CD4-positive, alpha-beta T cell treated with Interleukin-17A for 1 hour (primary cell): ENCODE data around the gene GJD3.

ENCODE experiments used
- DNase-seq: peaks from one replicate; pipeline ENCODE4 v3.0.0-alpha.2; 2020

Gene GJD3

DNA sequence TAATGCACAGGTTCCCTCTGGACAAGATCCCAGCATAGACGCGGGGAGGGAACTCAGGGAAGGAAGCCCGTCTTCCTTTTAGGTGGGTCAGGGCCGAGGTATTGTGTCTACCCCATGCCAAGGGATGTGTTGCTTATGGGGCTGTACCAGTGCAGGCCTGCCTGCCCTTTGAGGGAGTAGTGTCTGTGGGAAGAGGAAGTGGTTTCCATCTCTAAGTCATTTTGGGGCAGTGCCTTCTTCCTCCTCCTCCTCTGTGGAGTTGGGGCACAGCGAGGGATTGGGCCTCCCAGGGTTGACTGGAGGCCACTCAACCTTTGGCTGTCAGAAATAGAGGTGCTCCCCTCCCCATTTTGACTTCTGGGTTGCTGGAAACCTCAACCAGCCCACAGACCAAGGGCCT is 26.5 kb downstream of the GJD3 start:
- peak; percentile 39 for DNase-seq

DNA sequence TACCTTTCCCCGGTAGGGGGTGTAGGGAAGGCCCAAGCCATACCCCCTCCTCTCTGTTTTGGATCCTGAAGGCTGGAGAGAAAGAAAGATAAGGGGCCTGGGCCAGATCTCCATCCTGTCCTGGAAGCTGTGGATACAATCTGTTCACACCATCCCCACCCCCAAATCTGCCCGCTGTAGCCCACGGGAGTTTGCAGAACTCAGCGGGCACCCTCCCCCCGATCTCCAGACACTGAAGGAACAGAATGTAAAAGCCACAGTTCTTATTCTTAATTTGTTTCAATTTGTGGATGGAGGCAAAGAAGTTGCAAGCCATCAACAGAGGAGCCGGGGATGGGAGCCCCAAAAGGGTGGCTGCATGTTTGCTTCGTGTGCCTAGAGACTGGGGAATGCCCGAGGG is 27.2 kb downstream of the GJD3 start:
- DNase-seq, result no peak

DNA sequence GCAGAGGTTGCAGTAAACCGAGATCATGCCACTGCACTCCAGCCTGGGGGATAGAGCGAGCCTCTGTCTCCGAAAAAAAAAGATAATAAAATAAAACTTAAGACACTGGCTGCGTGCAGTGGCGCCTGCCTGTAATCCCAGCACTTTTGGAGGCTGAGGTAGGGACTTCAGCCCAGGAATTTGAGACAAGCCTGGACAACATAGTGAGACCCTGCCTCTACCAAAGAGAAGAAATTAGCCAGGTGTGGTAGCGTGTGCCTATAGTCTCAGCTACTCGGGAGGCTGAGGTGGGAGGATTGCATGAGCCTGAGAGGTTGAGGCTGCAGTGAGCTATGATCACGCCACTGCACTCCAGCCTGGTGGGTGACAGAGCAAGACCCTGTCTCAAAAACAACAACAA is 28.9 kb downstream of the GJD3 start:
- DNase-seq, result no peak

DNA sequence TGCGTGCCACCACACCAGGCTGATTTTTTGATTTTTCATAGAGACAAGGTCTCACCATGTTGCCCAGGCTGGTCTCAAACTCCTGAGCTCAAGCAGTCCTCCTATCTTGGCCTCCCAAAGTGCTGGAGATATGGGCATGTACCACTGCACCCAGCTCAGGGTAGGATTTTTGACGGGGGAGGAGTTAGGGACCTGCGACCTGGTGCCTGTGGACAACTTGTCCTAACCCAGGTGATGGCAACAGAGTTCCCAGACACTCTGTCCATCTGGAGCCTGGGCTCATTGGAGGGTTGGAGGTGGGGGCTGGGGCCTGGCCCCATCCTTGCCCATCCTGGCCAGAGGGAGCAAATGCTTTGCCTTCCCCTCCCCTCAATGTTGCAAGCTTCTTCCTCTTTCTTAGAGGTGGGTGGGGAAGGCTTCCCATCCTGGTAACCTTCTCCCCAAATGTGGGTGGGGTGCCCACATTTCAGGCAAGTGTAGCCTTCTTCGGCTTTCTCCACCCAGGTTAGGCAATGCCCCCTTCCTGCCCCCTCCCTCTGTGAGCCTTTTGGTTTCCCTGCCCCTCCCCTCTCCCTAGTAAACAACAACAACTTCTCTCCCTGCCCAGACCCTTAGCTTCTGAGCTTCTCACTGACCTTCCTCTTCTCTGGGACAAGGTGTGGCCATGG is 30.6 kb downstream of the GJD3 start:
- DNase-seq, result peak; percentile 37

DNA sequence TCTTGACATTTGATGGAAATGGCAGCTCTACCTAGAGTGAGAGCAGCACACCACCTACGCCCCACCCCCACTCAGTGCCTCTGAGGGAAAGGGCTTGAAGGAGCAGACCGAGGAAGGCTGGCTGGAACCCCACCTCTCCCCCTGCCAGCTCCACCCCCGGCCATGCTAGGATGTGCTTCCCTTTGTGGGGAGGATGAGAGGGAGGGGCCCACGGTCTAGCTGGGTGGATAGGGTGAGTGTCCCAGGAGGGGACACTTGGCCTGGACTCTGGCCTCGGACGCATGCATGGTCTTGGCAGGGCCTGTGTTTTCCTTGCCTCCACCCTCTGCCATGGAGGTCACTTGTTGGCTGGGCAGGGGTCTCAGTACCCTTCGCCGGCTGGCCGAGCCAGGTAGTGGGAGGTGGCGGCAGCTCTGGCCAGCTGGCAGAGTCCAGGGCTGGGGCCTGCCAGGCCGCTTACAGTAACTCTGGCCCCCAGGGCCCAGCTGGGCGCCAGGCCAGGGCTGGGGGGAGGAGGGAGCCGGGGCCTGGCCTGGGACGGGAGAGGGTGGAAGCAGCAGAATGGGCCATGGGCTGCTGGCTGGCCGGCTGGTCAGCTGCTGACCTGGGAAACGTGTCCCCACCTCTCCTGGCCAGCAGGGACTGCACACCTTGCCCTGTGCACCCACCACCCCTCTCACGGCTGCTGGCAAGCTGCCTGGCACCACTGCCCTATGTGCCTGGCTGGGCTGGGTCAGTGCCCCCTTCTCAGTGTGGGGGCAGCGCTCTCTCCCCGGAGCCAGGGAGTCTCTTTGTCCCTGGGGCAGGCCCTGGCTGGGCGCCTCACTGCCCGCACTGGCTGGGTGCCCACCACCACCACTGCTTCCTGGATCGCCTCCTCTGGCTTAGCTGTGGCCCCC is 32.5 kb downstream of the GJD3 start:
- DNase-seq, result no peak

DNA sequence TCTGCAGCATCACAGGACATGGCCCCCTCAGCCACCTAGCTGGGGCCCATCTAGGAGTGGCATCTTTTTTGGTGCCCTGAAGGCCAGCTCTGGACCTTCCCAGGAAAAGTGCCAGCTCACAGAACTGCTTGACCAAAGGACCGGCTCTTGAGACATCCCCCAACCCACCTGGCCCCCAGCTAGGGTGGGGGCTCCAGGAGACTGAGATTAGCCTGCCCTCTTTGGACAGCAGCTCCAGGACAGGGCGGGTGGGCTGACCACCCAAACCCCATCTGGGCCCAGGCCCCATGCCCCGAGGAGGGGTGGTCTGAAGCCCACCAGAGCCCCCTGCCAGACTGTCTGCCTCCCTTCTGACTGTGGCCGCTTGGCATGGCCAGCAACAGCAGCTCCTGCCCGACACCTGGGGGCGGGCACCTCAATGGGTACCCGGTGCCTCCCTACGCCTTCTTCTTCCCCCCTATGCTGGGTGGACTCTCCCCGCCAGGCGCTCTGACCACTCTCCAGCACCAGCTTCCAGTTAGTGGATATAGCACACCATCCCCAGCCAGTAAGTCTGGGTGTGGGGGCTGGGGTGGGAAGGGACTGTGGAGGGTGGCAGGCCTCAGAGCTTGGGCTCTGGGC is 33.6 kb downstream of the GJD3 start:
- no peak for DNase-seq

DNA sequence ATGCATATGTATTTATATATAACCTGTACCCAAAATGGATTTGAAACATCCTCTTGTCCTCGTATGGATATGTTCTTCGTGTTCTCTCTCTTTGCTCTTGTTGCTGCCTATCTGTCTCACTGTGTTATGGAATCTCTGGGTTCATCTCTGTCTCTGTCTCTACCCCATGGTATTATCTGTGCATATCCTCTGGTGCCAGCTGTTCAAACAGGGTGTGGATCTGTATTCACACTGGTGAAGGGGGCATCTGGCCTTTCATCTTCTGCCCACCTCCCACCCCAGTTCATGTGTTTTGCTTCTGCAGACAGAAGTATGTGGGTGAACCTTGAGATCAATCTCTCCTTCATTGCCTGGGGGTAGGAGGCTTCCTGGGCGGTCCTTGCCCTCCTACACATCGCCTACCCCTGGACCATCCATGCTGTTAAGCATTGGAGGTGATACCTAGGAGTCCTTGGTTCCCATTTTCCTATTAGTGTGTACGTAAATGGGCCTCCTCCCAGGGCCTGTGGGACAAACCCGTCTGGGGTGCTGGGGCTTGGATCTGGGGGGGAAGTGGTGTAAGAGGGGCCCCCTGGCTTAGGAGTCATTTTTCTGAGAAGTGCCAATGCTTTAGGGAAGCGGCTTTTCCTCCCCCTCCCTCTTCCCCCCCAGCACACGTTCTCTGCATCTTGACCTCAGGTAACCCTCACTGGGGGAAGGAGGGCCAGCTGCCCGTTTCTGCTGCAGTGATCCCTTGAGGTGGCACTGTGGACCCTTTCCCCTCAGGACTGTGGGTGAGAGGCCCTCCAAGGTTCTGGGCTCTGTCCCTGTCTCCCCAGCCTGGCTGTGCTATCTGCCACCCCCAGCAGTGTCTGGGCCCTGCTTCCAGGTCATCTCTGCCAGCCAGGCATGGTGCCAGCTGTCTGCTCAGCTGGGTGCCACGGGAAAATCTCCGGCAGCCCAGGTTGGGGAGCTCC is 34.4 kb downstream of the GJD3 start:
- DNase-seq, result peak; percentile 57

DNA sequence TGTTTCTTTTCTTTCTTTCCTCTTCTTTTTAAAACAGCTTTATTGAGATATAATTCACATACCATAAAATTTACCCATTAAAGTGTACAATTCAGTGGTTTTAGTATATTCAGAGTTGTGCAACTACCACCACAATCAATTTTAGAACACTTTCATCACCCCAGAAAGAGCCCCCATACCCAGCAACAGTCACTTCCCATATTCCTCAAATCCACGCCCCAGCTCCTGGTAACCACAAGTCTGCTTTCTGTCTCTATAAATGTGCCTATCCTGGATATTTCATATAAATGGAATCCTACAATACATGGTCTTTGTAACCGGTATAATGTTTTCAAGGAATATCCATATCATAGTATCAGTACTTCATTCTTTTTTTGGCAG is 36.2 kb downstream of the GJD3 start:
- DNase-seq, result no peak

DNA sequence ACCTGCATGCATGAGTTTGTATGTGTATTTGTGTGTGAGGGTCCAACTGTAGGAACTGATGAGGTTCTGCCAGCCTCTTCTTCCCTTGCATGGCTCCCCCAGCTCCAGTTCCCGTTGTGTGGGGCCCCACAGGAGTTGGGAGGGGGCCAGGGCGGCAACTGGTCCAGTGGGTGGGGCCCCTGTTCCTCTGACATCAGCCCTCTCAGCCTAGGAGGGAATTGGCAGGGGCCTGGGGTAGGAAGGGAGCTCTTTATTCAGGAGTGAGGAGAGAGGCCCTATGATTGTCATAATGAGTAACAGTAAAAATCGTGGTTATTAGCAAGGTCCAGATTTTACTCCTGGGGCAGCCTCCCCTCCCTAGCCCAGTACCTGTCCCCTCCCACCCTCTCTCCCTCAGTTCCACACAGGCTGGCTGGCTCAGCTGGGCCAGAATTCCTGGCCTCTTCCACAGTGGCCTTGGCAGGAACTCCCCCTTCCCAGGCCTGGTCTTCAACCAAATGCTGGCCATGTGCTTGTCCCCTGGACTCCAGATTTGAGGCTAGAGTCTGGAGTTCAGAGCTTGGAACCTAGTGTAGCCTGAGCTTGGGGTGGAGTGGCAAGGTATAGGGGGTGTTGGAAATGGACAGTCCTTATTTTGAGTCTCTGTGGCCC is 36.7 kb downstream of the GJD3 start:
- no peak for DNase-seq

DNA sequence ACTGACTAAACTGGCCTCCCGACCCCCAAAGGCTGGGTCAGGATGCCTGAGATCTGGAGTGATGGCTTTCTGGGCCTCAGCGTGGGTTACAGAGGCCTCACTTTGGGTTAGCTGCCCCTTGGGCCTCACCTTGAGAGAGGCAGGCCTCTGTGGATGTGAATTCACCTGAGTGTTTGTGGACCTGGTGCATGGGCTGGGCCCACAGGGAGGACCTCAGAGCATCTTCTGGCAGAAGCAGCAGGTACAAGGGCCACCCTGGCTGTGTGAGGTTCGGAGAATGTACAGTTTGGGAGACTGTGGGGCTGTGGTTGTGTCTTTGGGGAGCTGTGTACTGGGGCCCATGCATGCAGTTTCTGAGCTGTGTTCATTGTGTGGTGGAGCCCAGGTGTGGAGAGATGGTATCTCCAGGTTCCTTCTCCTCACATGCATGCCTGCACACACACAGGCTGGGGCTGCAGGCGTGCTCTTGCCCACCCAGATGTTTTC is 37.2 kb downstream of the GJD3 start:
- DNase-seq, result peak; percentile 39

DNA sequence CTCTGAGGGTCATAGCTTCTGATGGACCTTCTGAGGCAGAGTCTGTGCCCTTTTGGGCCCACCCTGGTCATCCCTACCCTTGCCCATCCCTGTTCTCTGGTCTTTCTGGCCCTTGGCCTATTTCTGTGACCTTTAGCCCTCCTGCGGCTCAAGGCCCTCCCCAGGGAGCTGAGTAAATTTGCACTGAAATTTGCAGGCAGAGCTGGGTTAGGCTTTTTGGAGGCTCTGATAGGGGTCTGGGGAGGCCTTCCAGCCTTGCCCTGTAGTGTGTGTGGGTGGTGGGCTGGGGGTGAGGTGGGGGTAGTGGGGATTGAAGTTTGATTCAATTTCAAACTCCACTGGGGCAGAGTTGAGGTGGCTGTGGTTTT is 37.7 kb downstream of the GJD3 start:
- no peak for DNase-seq

DNA sequence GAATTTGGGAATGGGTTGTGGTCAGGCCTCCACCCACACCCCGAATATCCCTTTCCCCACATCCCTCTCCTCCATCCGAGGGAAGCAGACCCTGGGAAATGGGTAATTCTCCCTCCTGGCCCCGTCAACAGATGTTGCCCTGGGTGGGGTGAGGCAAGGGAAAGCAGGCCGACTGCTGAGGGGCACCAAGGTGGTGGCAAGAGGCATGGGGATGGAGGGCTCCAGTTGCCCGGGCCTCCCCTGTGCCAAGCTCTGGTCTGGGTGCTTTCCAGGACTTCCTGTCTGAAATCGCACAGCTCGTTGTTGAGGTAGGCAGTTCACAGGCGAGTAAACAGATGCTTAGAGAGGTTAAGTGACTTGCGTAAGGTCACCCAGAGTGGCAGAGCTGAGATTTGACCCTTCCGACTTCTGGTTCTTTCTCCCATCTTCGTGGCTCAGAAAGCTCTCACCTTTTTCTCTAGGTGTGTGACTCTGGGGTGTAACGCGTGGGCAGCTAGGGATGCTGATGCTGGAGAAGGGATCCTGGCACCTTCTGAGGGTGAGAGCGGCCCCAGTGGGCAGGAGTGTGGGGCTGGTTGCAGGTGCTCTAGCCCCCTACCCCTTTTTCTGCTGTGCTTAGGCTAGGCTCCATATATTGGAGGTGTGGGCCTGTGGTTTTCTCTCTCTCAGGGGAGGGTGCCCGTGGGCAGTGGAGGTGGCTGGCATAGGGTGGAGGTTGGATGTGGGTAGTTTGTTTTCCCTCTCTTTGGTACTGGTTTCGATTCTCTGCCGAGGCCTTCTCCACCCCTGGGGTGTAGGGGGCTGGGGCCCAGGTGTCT is 38.3 kb downstream of the GJD3 start:
- peak; percentile 86 for DNase-seq

DNA sequence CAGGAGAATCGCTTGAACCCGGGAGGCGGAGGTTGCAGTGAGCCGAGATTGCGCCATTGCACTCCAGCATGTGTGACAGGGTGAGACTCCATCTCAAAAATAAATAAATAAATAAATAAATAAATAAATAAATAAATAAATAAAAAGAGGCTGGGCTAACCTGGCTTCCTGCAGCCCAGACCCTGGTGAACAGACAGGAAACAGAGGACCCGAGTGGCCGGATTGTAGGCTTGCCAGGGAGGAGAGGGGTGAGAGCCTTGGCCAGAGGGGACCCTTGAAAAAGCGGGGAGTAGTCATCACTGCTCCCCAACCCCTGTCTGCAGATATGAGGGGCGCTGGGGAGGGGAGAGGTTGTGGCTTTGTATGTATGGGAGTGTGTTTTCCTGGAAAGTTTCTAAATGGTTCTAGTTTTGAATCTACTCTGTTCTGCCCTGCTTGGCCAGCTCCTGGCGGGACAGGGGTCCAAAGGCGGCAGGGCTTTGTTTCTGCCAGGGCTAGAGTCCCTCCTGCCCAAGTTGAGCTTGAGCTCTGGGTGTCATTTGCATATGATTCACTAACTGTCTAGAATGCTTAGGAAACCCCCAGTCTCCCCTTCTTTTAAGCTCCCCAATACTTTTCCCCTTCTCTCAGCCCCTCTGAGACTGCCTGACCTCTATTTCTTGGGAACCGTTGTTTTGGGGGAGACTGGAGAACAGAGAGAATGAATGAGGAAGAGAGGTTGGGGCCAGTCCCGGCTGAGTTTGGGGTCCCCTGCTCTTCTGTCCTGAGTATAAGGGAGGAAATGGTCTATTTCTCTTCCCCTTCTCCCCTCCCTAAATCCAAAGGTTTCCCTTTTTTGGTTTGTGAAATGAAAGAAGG is 39.2 kb downstream of the GJD3 start:
- DNase-seq, result peak; percentile 73

DNA sequence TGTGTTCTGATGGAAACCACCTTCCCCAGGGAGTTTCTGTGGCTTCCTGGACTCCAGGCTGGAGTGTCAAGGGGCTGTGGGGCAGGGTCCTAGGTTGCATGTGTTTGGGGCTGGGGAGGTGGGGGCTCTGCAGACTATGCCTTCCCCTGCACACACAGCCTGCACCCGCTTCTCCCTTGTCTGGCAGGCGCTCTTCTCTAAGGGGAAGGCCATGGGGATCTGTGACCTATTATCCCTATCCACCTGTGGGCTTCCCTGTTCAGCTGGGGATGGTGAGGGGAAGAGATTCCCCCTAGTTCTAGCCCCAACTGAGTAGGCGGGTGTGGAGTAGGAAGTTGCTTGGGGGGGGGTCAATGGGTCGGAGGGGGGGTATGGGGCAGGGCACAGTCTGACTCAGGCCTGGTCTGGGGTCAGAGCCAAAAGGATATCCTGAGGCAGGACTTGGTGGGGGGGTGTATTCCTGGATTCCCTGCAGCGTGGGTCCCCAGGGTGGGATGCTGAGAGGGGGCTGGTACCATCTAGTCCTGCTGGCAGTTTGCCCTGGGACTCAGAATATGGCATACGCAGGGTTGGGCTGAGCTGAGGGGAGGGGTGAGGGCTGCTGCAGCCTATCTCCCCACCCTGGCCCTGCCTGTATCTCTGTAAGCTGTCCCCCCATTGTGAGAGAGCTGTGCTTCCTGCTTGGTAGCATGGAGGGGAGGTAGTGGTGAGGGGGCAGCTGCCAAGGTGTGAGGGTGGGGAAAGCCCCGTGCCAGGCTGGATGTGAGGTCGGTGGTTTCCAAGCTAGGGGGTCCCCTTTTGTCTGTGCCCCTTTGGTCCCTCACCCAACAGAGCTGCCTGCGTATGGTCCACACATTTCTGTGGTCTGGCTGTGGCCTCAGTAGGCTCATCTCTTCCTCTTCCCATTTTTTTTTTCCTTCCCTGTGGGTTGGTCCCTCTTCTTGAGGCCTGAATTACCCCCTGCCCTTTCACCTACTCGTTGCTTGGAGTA is 40.9 kb downstream of the GJD3 start:
- peak; percentile 95 for DNase-seq

DNA sequence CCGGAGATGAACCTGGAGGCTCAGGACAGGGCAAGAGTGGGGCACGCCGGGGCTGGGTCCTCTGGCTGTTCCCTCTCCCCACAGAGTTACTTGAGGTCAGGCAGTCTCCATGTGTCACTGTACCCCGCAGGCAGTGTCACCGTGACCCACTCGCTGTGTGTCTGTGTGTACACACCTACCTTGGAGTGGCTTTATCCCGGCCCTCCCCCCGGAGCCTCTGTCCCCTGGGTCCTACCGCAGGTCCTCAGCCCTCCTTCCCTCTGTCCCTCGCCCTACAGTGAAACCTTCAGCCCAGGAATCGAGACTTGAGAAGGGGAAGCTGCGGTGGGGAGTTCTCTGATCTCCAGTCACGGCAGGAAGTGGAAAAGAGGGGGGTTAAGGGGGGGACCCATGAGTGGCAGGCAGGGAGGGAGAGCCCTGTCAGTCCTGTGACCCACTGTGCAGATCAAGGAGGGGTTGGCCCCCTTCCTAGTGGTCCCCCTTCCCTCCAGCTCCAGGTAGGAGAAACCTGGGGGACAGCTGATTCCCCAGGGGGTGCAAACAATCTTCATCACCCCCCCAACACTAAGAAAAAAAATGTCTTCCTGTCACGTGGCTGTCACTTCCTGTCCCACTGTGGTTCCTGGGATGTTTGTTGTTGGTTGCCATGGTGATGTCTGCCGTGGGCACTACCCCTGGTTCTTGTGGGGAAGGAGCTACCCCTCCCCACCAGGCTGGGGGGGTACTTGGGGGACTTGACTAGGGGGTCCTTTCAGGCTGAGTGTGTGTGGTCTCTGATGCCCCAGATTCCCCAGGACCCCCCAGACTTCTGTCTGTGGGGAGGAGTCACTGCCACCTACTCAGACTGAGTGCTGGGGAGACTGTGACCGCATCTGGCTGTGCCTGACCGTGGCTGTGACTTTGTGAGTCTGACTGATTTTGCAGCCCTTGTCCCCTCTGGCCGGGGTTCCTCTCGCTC is 41.9 kb downstream of the GJD3 start:
- peak; percentile 98 for DNase-seq

DNA sequence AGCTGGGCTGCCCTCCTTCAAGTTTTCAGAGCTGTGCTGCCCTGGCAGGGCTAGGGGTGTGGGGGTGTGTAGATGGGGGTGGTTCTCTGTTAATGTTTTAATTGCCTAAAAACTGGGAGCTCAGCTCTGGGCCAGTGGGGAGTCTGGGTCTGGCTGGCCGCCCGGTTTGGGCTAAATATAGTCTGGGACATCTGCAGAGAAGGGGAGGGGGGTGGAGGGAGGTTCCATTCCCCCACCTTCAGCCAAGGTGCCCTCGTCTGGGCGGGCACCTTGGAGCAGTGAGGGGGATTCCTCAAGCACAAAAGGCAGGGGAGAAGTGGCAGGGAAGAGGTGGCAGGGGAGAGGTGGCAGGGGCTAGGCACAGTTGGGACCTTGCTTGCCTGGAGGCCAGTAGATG is 42.6 kb downstream of the GJD3 start:
- no peak for DNase-seq

DNA sequence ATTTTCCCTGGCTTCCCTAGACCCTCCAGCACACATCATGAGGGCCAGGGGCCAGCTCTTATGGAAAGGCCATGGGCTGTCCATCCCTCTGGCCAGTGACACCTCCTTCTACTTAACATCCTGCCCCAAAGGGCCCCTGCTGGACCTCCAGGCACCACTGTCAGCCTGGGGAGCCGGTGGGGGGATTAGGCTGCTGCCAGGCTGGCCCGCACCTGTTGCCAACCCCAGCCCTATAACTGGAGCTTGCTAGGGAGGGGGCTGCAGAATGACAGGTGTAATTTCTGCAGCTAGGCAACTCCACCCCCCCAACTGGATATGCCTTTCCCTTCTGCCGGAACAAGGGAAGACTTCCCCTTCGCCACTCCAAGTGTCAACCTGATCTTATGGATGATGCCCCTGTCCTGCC is 43.0 kb downstream of the GJD3 start:
- DNase-seq, result no peak
